Measurements from ENCODE around the gene FANCG. TPM values are rescaled to one million over a fixed set of nuclear protein-coding genes. Genes with fewer than 3 reads are reported as not detected.
A peak's percentile ranks its signal among the peaks of the same experiment; 100 is the strongest.

FANCG gene
- 10.9 and 11.5 TPM in 2 replicates for total RNA-seq

- H3K4me2 ChIP-seq (ENCODE audit: insufficient read depth, low read length) = peak within 1 kb of the TSS; percentile 97
- peaks cover 27% of the 10 kb centered on the region for H3K79me2 ChIP-seq (ENCODE audit: insufficient read depth, low read length)
- peak within 1 kb of the TSS; percentile 92 for H3K4me3 ChIP-seq (ENCODE audit: insufficient read depth, low read length)
- H4K20me1 ChIP-seq (ENCODE audit: insufficient read depth, low read length) = no peaks in the 10 kb centered on the region
- peaks cover 16% of the 10 kb centered on the region for H3K36me3 ChIP-seq (ENCODE audit: insufficient read depth, low read length)
- H3K27me3 ChIP-seq (ENCODE audit: insufficient read depth, low read length) = no peaks in the 10 kb centered on the region
- no peaks in the 10 kb centered on the region for H3K9me3 ChIP-seq (ENCODE audit: low read depth, low read length)
- H3K4me1 ChIP-seq (ENCODE audit: insufficient read depth, low read length) = peaks cover 14% of the 10 kb centered on the region
- no peak for TF ChIP-seq CTCF (IDR thresholded peaks at IDR 0.05; ENCODE audit: extremely low read depth, low read depth, low read length)
- peak within 1 kb of the TSS; percentile 89 for H2AFZ ChIP-seq (ENCODE audit: low read length)
- peak; percentile 99 for DNase-seq (ENCODE audit: insufficient read length, low spot score, missing footprints)
- H3K27ac ChIP-seq (ENCODE audit: low read depth, low read length) = peak within 1 kb of the TSS; percentile 56
Observed at GRCh38 chr9:35079426-35080341, at the start of gene FANCG. TSS of gene FANCG (minus strand) at chr9:35079942. CDS start at chr9:35079524, 418 bp downstream.

GRCh38 chr9:35116898-35117551 is 37.3 kb upstream of the FANCG start:
- Histone ChIP-seq H4K20me1 (ENCODE audit: insufficient read depth, low read length) (peaks cover 3% of the 10 kb centered on the region), H3K27ac (ENCODE audit: low read depth, low read length) (peak overlapping the region; percentile 91), H3K4me1 (ENCODE audit: insufficient read depth, low read length) (peaks cover 41% of the 10 kb centered on the region), H2AFZ (ENCODE audit: low read length) (peak overlapping the region; percentile 90), H3K27me3 (ENCODE audit: insufficient read depth, low read length) (no peaks in the 10 kb centered on the region), H3K4me3 (ENCODE audit: insufficient read depth, low read length) (peak overlapping the region; percentile 90), H3K4me2 (ENCODE audit: insufficient read depth, low read length) (peak overlapping the region; percentile 89), H3K9me3 (ENCODE audit: low read depth, low read length) (no peaks in the 10 kb centered on the region), H3K79me2 (ENCODE audit: insufficient read depth, low read length) (peaks cover 13% of the 10 kb centered on the region), H3K36me3 (ENCODE audit: insufficient read depth, low read length) (no peaks in the 10 kb centered on the region)
- peak; percentile 92 for DNase-seq (ENCODE audit: insufficient read length, low spot score, missing footprints)
- TF ChIP-seq CTCF (IDR thresholded peaks at IDR 0.05; ENCODE audit: extremely low read depth, low read depth, low read length) = peak; percentile 97

DNA sequence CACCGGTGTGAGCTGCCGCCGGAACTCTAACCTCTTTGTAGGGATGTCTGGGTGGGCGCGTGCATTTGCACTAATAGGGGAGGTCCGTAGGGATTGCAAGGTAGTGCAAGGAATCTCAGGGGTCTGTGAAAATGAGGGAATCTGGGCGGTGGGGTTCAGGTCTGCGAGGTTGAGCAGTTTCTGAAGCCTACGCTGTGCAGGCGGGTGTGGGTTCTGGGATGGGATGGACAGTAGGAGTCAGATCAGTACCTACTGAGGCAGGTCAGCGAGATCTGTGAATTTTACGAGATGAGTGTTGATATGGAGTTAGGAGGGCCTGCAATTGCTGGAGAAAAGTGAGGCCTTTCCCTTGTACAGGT is 36.8 kb upstream of the FANCG start:
- H3K27me3 ChIP-seq (ENCODE audit: insufficient read depth, low read length) = no peaks in the 10 kb centered on the region
- TF ChIP-seq CTCF (IDR thresholded peaks at IDR 0.05; ENCODE audit: extremely low read depth, low read depth, low read length) = no peak
- H3K4me3 ChIP-seq (ENCODE audit: insufficient read depth, low read length) = peak overlapping the region; percentile 90
- H3K4me1 ChIP-seq (ENCODE audit: insufficient read depth, low read length) = peaks cover 46% of the 10 kb centered on the region
- no peaks in the 10 kb centered on the region for H3K9me3 ChIP-seq (ENCODE audit: low read depth, low read length)
- no peaks in the 10 kb centered on the region for H3K36me3 ChIP-seq (ENCODE audit: insufficient read depth, low read length)
- peak overlapping the region; percentile 91 for H3K27ac ChIP-seq (ENCODE audit: low read depth, low read length)
- DNase-seq (ENCODE audit: insufficient read length, low spot score, missing footprints) = peak; percentile 34
- peaks cover 13% of the 10 kb centered on the region for H3K79me2 ChIP-seq (ENCODE audit: insufficient read depth, low read length)
- peaks cover 3% of the 10 kb centered on the region for H4K20me1 ChIP-seq (ENCODE audit: insufficient read depth, low read length)
- H3K4me2 ChIP-seq (ENCODE audit: insufficient read depth, low read length) = peak overlapping the region; percentile 89
- H2AFZ ChIP-seq (ENCODE audit: low read length) = peak overlapping the region; percentile 90
